Rectal smooth muscle tissue (tissue), 1 donor: ENCODE results near the gene SEC16A.
A peak's percentile ranks its signal among the peaks of the same experiment; 100 is the strongest.

Experiments
- H3K27ac ChIP-seq: one replicate; pipeline ENCODE4 v1.7.0; 2013; ENCODE audit warnings: low read depth, low read length, inconsistent platforms
- H3K27me3 ChIP-seq: one replicate; pipeline ENCODE4 v1.7.0; 2013; ENCODE audit warnings: low read length; ENCODE audit not compliant: control insufficient read depth, insufficient read depth
- H3K36me3 ChIP-seq: one replicate; pipeline ENCODE4 v1.7.0; 2013; ENCODE audit warnings: low read length; ENCODE audit not compliant: control insufficient read depth, insufficient read depth
- H3K4me1 ChIP-seq: one replicate; pipeline ENCODE4 v1.7.0; 2013; ENCODE audit warnings: low read length; ENCODE audit not compliant: control insufficient read depth, insufficient read depth
- H3K4me3 ChIP-seq: one replicate; pipeline ENCODE4 v1.7.0; 2013; ENCODE audit warnings: low read length
- H3K9ac ChIP-seq: one replicate; pipeline ENCODE4 v1.7.0; 2013; ENCODE audit warnings: low read length

SEC16A gene

DNA sequence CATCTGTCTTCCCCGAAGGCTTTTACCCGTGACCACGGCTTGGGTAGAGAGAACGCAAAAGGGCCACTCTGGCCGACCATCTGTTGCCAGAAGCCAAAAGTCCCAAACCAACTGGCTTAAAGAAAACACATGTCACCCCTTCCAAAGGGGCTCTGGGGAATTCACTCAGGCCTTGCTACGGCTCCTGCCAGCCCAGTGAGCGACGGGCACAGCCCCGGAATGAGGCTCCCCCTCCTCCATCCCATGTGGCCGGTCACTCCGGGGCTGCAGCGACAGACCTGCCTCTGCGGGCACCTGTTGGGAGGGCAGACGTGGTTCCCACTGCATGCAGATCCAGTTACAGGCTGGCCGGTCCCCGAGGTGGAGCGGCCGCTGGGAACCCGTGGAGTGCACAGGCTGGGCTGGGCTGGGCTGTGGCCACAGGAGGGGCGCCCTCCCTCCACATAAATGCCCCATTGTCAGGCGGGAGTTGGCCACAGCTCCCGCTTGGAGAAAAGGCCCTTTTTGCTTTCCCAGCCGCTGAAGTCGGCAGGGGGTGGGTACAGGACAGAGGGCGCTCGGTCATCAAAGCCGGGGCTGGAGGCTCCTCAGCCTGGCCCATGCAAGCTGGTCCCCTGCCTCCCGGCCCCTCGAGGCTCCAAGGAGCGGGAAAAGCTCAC lies 43.1 kb upstream of the SEC16A start:
- Histone ChIP-seq H3K27me3 (no peaks in the 10 kb centered on the region), H3K4me3 (no peak overlapping the region), H3K4me1 (peaks cover 21% of the 10 kb centered on the region), H3K36me3 (peaks cover 7% of the 10 kb centered on the region), H3K27ac (peak overlapping the region; percentile 64), H3K9ac (no peak overlapping the region)

DNA sequence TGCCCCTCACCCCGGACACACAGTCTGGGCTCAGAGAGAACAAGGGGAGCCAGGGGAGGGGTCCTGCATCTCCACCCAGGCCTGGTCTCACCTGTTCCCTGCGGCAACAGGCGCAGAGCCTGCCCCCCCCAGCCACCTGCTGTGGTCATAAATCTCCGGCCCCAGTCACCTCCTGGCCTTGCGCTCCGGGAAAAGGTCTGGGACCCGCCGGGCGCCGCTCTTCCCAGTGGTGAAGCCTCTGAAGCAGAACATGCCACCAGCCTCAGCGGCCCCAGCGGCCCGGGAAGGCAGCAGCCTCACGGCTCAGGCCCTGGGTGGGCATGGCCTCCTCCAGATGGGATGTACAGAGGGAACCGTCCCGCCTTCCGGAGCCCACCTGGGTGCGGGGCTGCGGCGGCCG lies 42.4 kb upstream of the SEC16A start:
- Histone ChIP-seq H3K4me3 (no peak overlapping the region), H3K9ac (no peak overlapping the region), H3K27me3 (no peaks in the 10 kb centered on the region), H3K4me1 (peaks cover 19% of the 10 kb centered on the region), H3K27ac (no peak overlapping the region), H3K36me3 (peaks cover 7% of the 10 kb centered on the region)

DNA sequence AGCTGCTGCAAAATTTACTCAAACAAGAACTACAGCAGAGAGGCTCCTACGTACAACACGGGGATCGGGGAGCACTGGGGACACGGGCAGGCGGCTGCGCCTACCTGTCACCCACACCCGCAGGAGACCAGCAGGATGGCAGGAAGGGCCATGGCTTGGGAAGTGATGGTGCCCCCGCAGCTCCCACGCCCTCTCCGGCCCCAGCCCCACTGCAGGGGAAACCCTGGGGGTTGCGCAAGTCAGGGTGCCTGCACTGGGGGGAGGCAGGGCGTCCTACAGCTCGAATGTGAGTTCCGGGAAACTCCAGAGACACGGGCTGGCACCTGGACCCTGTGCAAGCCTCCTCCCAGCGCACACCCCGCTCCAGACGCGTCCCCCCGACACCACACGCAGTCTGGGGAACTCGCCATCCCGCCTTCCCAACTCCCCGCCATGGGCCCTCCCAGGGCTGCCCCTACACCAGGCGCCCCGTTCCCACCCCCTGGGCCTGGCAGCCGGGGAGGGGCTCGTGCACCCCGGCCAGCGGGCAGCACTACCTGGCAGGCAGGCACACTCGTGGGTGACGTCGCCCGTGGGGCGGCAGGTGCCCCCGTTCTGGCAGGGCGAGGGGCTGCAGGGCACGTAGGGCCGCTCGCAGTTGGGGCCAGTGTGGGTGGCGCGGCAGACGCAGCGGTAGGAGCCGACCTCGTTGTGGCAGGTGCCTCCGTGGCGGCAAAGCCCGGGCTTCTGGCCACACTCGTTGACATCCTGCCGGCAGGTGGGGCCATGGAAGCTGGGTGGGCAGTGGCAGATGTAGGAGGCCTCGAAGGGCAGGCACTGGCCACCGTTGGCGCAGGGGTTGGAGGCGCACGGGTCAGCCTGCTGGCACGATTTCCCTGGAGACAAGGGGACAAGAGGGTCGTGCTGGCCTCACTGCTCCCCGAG lies 39.7 kb upstream of the SEC16A start:
- peaks cover 23% of the 10 kb centered on the region for H3K36me3 ChIP-seq

DNA sequence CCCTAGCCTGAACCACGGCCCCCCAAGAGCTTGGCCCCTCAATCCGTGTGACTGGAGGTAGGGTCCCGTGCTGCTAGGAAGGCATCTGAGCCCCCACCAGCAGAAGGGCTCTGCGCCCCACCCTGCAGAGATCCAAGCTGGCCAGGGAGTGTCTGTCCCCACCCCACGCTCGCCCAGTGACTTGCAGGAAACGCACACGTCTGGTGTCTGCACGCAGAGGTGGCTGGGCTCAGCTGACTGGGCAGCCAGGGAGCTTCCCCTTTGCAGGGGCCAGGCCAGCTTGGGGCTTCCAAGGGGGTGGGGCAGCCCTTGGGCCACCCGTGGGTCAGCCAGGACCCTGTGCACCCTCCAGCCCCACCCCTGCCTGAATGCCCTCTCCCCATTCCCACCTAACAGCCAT lies 38.7 kb upstream of the SEC16A start:
- no peaks in the 10 kb centered on the region for H3K27me3 ChIP-seq
- no peak overlapping the region for H3K9ac ChIP-seq
- peaks cover 8% of the 10 kb centered on the region for H3K4me1 ChIP-seq
- H3K36me3 ChIP-seq: peaks cover 26% of the 10 kb centered on the region
- no peak overlapping the region for H3K27ac ChIP-seq
- no peak overlapping the region for H3K4me3 ChIP-seq

More for the DNA sequence above, 39.7 kb upstream of the SEC16A start:
- Histone ChIP-seq H3K27me3 (no peaks in the 10 kb centered on the region), H3K4me1 (peaks cover 14% of the 10 kb centered on the region), H3K4me3 (no peak overlapping the region), H3K9ac (no peak overlapping the region), H3K27ac (no peak overlapping the region)

DNA sequence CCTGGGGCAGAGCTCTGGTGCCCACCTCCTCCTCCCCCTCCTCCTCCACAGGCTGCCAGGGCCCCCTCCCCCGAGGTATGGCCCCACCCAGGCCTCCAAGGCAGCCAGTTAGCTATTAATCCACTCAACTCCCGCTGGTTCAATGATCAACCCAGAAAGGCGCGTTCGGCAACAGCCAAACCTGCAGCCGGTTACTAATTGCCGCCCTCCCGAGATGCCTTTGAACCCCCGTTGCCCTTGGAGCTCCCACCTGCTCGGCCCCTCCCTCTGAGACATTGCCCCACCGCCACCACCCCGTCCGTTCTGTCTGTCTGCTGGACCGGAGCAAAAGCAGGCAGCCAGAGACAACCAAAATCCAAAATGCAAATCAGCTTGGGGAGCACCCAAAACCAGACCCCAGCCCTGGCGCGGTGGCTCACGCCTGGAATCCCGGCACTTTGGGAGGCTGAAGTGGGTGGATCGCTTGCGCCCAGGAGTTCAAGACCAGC lies 37.3 kb upstream of the SEC16A start:
- Histone ChIP-seq H3K4me1 (no peaks in the 10 kb centered on the region), H3K36me3 (peaks cover 30% of the 10 kb centered on the region), H3K27me3 (no peaks in the 10 kb centered on the region), H3K9ac (no peak overlapping the region), H3K4me3 (no peak overlapping the region), H3K27ac (no peak overlapping the region)

DNA sequence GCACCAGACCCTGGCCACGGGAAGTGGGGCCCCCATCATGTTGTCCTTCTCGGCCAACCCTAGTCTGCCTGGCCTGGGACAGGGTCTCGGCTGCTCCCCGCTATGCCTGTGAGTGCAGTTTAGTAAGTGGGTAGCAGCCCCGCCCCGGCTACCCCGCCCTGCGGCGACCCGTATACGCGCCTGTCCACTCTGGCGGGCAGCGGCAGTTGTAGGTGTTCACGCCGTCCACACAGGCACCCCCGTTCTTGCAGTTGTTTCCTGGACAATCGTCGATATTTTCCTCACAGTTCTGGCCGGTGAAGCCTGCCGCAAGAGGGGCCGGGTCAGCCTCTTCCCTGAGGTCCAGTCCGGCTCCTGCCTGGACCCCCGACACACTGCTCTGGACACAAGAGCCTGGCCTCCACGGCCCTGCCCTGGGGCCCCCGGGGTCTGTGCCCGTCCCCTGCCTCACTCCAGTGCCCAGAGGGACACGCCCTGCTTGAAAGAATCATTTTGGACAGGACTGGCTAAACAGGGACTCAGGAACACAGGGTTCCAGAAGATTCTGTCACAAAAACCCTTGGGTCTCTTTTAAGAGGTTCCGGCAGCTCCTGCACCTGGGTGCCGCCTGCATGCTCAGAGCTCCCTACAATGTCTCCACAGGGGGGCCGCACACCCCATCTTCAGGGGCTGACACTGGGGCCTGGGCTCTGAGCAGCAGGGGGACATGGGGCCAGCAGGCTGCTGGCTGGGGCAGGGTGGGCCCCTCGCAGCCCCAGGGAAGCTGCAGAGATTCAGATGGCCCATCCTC lies 36.6 kb upstream of the SEC16A start:
- Histone ChIP-seq H3K9ac (no peak overlapping the region), H3K4me1 (no peaks in the 10 kb centered on the region), H3K4me3 (no peak overlapping the region), H3K27ac (no peak overlapping the region), H3K36me3 (peaks cover 35% of the 10 kb centered on the region), H3K27me3 (no peaks in the 10 kb centered on the region)

DNA sequence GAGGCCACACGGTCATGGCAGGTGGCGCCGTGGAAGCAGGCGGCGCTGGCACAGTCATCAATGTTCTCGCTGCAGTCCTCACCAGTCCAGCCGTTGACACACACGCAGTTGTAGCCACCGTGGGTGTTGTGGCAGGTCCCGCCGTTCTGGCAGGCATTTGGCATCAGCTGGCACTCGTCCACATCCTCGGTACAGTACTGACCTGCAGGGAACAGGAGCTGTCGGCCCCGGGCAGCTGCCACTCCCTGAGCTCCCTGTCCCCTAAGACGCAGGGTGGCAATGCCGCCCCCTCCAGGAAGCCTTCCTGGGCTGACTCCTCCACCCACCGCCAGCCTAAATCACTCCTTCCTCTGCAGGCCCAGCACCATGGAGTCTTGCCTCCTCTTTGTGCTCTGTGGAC lies 35.8 kb upstream of the SEC16A start:
- H3K9ac ChIP-seq: no peak overlapping the region
- H3K27me3 ChIP-seq: no peaks in the 10 kb centered on the region
- H3K4me3 ChIP-seq: no peak overlapping the region
- H3K27ac ChIP-seq: no peak overlapping the region
- H3K36me3 ChIP-seq: peaks cover 35% of the 10 kb centered on the region
- H3K4me1 ChIP-seq: no peaks in the 10 kb centered on the region

DNA sequence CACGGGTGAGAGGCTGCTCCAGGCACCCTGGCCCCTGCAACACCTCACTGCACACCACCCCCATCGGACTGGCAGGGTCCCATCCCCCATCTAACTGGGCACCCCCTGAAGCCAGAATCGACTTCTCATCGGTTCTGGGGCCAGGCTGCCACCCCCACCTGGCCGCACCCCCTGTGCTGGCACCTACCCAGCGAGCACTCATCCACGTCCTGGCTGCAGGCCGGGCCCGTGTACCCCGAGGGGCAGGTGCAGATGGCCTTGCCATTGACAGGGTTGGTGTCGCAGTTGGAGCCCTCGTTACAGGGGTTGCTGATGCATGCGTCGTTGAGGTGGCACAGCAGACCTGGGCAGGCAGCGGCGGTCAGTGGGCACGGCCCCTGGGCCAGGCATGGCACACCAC lies 35.1 kb upstream of the SEC16A start:
- no peak overlapping the region for H3K4me3 ChIP-seq
- no peaks in the 10 kb centered on the region for H3K27me3 ChIP-seq
- H3K36me3 ChIP-seq: peaks cover 37% of the 10 kb centered on the region
- no peak overlapping the region for H3K27ac ChIP-seq
- H3K9ac ChIP-seq: no peak overlapping the region
- no peaks in the 10 kb centered on the region for H3K4me1 ChIP-seq

DNA sequence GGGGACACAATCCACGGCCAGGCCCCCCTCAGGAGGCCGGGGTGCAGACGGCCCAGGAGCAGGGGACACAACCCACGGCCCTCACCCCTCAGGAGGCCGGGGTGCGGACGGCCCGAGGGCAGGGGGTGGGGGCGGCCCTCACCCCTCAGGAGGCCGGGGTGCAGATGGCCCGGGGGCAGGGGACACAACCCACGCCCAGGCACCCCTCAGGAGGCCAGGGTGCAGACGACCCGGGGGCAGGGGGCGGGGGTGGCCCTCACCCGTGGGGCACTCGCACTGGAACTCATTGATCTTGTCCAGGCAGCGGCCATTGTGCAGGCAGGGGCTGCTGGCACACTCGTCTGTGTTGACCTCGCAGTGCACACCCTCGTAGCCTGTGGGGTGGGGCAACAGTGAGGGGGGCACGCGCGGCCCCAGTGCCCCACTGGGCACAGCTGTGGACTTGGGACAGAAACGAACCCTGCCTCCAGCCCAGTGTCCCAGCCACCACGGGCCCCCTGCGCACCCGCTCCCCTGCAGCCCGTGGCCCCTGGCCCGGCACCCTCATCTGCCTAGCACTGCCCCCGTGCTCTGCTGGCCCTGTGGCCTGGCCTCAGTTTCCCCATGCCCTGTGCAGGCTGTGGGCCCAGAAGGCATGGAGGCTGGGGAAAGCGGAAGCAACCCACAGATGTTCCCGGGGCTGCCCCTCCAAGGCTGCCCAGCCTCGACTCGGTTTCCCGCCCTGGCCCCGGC lies 34.3 kb upstream of the SEC16A start:
- no peak overlapping the region for H3K9ac ChIP-seq
- peaks cover 35% of the 10 kb centered on the region for H3K36me3 ChIP-seq
- H3K4me3 ChIP-seq: no peak overlapping the region
- H3K27ac ChIP-seq: no peak overlapping the region
- no peaks in the 10 kb centered on the region for H3K4me1 ChIP-seq
- H3K27me3 ChIP-seq: no peaks in the 10 kb centered on the region

DNA sequence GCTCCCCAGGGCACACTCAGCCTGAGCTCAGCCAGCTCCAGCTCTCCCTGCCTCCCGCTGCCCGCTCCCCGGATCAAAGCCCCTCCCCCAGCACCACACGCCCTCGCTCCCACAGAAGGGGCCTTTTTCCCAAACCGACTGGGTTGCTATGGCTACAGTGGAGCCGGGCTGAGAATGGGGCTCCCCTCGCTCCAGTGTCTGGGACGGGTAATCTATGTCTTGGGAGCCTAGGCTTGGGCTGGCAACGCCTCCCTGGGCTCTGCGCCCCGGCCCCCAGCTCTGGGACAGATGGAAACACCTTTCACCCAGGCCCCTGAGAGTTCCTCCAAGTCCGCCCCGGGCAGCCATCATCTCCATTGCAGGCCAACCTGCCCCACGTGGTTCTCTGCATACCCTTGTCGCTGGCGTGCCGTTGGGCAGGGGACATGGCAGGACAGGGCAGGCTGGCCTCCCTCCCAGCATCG lies 33.4 kb upstream of the SEC16A start:
- no peak overlapping the region for H3K27ac ChIP-seq
- no peak overlapping the region for H3K4me3 ChIP-seq
- peaks cover 40% of the 10 kb centered on the region for H3K36me3 ChIP-seq
- H3K4me1 ChIP-seq: no peaks in the 10 kb centered on the region
- no peak overlapping the region for H3K9ac ChIP-seq
- H3K27me3 ChIP-seq: no peaks in the 10 kb centered on the region

DNA sequence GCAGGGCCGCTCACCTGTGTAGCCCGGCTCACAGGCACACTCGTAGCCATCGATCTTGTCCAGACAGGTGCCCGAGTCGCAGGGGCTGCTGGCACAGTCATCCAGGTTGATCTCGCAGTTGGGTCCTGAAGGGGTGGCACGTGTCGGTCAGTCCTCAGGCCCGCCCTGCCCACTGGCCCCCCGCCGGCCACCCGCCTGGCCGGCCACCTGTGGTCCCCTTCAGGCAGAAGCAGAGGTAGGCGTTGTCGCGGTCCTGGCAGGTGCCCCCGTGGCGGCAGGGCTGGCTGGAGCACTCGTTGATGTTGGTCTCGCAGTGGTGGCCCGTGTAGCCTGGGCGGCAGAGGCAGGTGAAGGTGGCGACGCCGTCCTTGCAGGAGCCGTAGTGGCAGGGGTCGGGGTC lies 32.4 kb upstream of the SEC16A start:
- no peak overlapping the region for H3K9ac ChIP-seq
- H3K4me3 ChIP-seq: no peak overlapping the region
- H3K36me3 ChIP-seq: peaks cover 46% of the 10 kb centered on the region
- no peak overlapping the region for H3K27ac ChIP-seq
- no peaks in the 10 kb centered on the region for H3K4me1 ChIP-seq
- no peaks in the 10 kb centered on the region for H3K27me3 ChIP-seq
